Lung (tissue), 12 donors: ENCODE measurements around the gene BAHD1. TPM values are rescaled to one million over a fixed set of nuclear protein-coding genes. Genes with fewer than 3 reads are reported as not detected.

ENCODE experiments used
- ATAC-seq: fragments of 200-7000 bp; cut with Tn5 transposase; one replicate; pipeline ENCODE4 v1.9.1; 2020; ENCODE audit warnings: moderate number of reproducible peaks; ENCODE audit not compliant: insufficient read depth, low FRiP score
- DNase-seq, 3 donors: peaks; one replicate each; pipeline ENCODE4 v3.0.0-alpha.2; 2013 to 2017
- H3K27ac ChIP-seq, 2 donors: one replicate each; pipeline ENCODE4 v1.5.1; 2013; ENCODE audit warnings: mild to moderate bottlenecking in 2 of 2, moderate library complexity in 2 of 2, control low read depth in 1 of 2, inconsistent platforms in 1 of 2, low read depth in 1 of 2, low read length in 1 of 2
- H3K27me3 ChIP-seq, 3 donors: one replicate each; pipeline ENCODE4 v1.5.1; 2013; ENCODE audit warnings: low read length in 2 of 3; ENCODE audit not compliant: control insufficient read depth in 3 of 3, insufficient read depth in 3 of 3
- H3K36me3 ChIP-seq, 4 donors: one replicate each; pipeline ENCODE4 v1.5.1; 2013; ENCODE audit warnings: low read length in 4 of 4, mild to moderate bottlenecking in 1 of 4, moderate library complexity in 1 of 4; ENCODE audit not compliant: control insufficient read depth in 4 of 4, insufficient read depth in 4 of 4
- H3K4me1 ChIP-seq, 5 donors: one replicate each; pipeline ENCODE4 v1.5.1; 2013; ENCODE audit warnings: low read length in 5 of 5, mild to moderate bottlenecking in 2 of 5, moderate library complexity in 1 of 5; ENCODE audit not compliant: control insufficient read depth in 5 of 5, insufficient read depth in 5 of 5
- H3K4me3 ChIP-seq: one replicate; pipeline ENCODE4 v1.5.1; 2013; ENCODE audit warnings: mild to moderate bottlenecking, control low read depth, moderate library complexity
- H3K9ac ChIP-seq, 2 donors: one replicate each; pipeline ENCODE4 v1.5.1; 2013; ENCODE audit warnings: low read length in 2 of 2, control low read depth in 1 of 2; ENCODE audit not compliant: insufficient read depth in 1 of 2
- H3K9me3 ChIP-seq, 4 donors: one replicate each; pipeline ENCODE4 v1.5.1; 2013; ENCODE audit warnings: low read length in 3 of 4, mild to moderate bottlenecking in 1 of 4, moderate library complexity in 1 of 4; ENCODE audit not compliant: control insufficient read depth in 4 of 4, insufficient read depth in 3 of 4
- CTCF ChIP-seq: IDR thresholded peaks from 2 replicates; pipeline ENCODE4 v1.5.1; 2012; ENCODE audit warnings: mild to moderate bottlenecking; ENCODE audit errors: control extremely low read depth, extremely low read depth
- WGBS, 2 donors: extraction: QIAGEN DNeasy Blood & Tissue Kit; methylation state at CpG; one replicate each; pipeline ENCODE4 v1.1.7; 2013; 5-methylcytosine and 5-hydroxymethylcytosine counted together
- polyA plus RNA-seq, 2 donors: library from polyadenylated mRNA; stranded (reverse); fragments of 200-250 nt; gene quantifications; one replicate each; pipeline ENCODE4 v1.2.1, GENCODE V29; 2013
- total RNA-seq, 2 donors: library from RNA; depleted of rRNA in 1 of 2; stranded (reverse); fragments of >200 nt in 1 of 2; gene quantifications; one replicate each; pipeline ENCODE4 v1.2.1, GENCODE V29; 2014 to 2021
- donor health status: control.
- donor health status: control.
- donor health status: Bipolar disorder and iron deficiency.
- donor health status: healthy.
- donor health status: DM: yes; HTN: yes; CAD: no.

BAHD1 gene
- total and polyA plus RNA-seq, 4 donors, result 11.3 to 28.1 (median 13.7) TPM

- H3K36me3 ChIP-seq, result no peaks in the 10 kb centered on the region
- H3K9ac ChIP-seq, result peak overlapping the region in 1 of 2 donors; percentile 4
- DNase-seq, result peak in 1 of 3 donors; percentile 21
- no peak overlapping the region for H3K27ac ChIP-seq
- peaks cover 0 to 47% (median 18%) of the 10 kb centered on the region in 5 donors for H3K4me1 ChIP-seq
- peaks cover 0 to 43% (median 23%) of the 10 kb centered on the region in 3 donors for H3K27me3 ChIP-seq
- TF ChIP-seq CTCF, result no peak
- H3K4me3 ChIP-seq, result no peak overlapping the region
- WGBS, 2 donors, result 7 to 10% methylated on average over 15 of the region's 15 CpGs
- no peak for ATAC-seq
- H3K9me3 ChIP-seq, result no peaks in the 10 kb centered on the region
Observed at GRCh38 chr15:40435710-40436089, 5.1 kb upstream of the BAHD1 start.

- Histone ChIP-seq H3K4me1 (peaks cover 0 to 47% (median 18%) of the 10 kb centered on the region in 5 donors), H3K27me3 (peaks cover 0 to 43% (median 23%) of the 10 kb centered on the region in 3 donors), H3K27ac (no peak overlapping the region), H3K9ac (no peak overlapping the region), H3K9me3 (no peaks in the 10 kb centered on the region), H3K36me3 (no peaks in the 10 kb centered on the region), H3K4me3 (no peak overlapping the region)
- 1% methylated on average over 31 to 39 of the region's 39 CpGs for WGBS, 2 donors
- ATAC-seq, result no peak
- peak; percentile 36 to 51 (median 48) for DNase-seq
- TF ChIP-seq CTCF, result no peak
Observed at GRCh38 chr15:40436116-40436891, 4.4 kb upstream of the BAHD1 start.

GRCh38 chr15:40436892-40437751 lies 3.6 kb upstream of the BAHD1 start:
- no peak overlapping the region for H3K4me3 ChIP-seq
- H3K27me3 ChIP-seq, result peaks cover 0 to 43% (median 23%) of the 10 kb centered on the region in 3 donors
- ATAC-seq, result no peak
- H3K36me3 ChIP-seq, result no peaks in the 10 kb centered on the region
- peaks cover 0 to 47% (median 18%) of the 10 kb centered on the region in 5 donors for H3K4me1 ChIP-seq
- H3K9me3 ChIP-seq, result no peaks in the 10 kb centered on the region
- DNase-seq, result peak in 1 of 3 donors; percentile 25
- H3K9ac ChIP-seq, result no peak overlapping the region
- H3K27ac ChIP-seq, result no peak overlapping the region
- WGBS, 2 donors, result 13 to 15% methylated on average over 17 of the region's 17 CpGs
- no peak for TF ChIP-seq CTCF
